ENCODE data around the gene CAPS. TPM values are rescaled to one million over a fixed set of nuclear protein-coding genes. Genes with fewer than 3 reads are reported as not detected.

Gene CAPS
- total RNA-seq, 1 donor from 2014 or later, result 2.2 TPM

- peaks cover 39% of the 10 kb centered on the region for H3F3A ChIP-seq (ENCODE audit: low read depth)
- H3K4me3 Mint-ChIP-seq, result no peak overlapping the region
- no peaks in the 10 kb centered on the region for H3K36me3 ChIP-seq
- H3K27me3 Mint-ChIP-seq (ENCODE audit: insufficient read depth, low read depth), result no peaks in the 10 kb centered on the region
- H3K4me2 ChIP-seq, result peak overlapping the region; percentile 7
- peaks cover 95% of the 10 kb centered on the region for H3K79me2 ChIP-seq (ENCODE audit: low read depth)
- H2AFZ ChIP-seq (replicated peaks), result no peak overlapping the region
- peaks cover 48% of the 10 kb centered on the region for H3K4me1 ChIP-seq
- peak overlapping the region; percentile 40 for H3K27ac Mint-ChIP-seq
- peaks cover 100% of the 10 kb centered on the region for H4K20me1 ChIP-seq (ENCODE audit: low read depth)
- H3K27ac ChIP-seq, result no peak overlapping the region
- no peak overlapping the region for H3K9ac ChIP-seq
- no peaks in the 10 kb centered on the region for H3K27me3 ChIP-seq
- no peak for TF ChIP-seq EZH2 (IDR thresholded peaks at IDR 0.05)
- TF ChIP-seq EZH2phosphoT487 (IDR thresholded peaks at IDR 0.05), result no peak
- TF ChIP-seq CTCF (IDR thresholded peaks at IDR 0.05), result no peak
- peaks cover 5% of the 10 kb centered on the region for H3K36me3 Mint-ChIP-seq
- H3K4me1 Mint-ChIP-seq, result peaks cover 79% of the 10 kb centered on the region
- H3K4me3 ChIP-seq, result no peak overlapping the region
- no peaks in the 10 kb centered on the region for H3K9me3 ChIP-seq (ENCODE audit: low read depth)
- DNase-seq (ENCODE audit: low spot score), result no peak
- no peaks in the 10 kb centered on the region for H3K9me3 Mint-ChIP-seq
These were observed 33.4 kb downstream of the CAPS start for GRCh38 chr19:5947435-5947834.

GRCh38 chr19:5948752-5949564, 34.9 kb downstream of the CAPS start:
- TF ChIP-seq EZH2phosphoT487 (IDR thresholded peaks at IDR 0.05) (no peak), EZH2 (IDR thresholded peaks at IDR 0.05) (no peak), CTCF (IDR thresholded peaks at IDR 0.05) (no peak)
- Histone ChIP-seq H3K27me3 (no peaks in the 10 kb centered on the region), H3K9me3 (ENCODE audit: low read depth) (no peaks in the 10 kb centered on the region), H3K4me1 (peaks cover 63% of the 10 kb centered on the region), H4K20me1 (ENCODE audit: low read depth) (peaks cover 100% of the 10 kb centered on the region), H3K79me2 (ENCODE audit: low read depth) (peaks cover 95% of the 10 kb centered on the region), H3F3A (ENCODE audit: low read depth) (peaks cover 43% of the 10 kb centered on the region), H3K36me3 (no peaks in the 10 kb centered on the region), H2AFZ (replicated peaks) (no peak overlapping the region), H3K4me2 (no peak overlapping the region), H3K27ac (no peak overlapping the region), H3K4me3 (no peak overlapping the region), H3K9ac (no peak overlapping the region)
- Mint-ChIP-seq H3K4me1 (peaks cover 81% of the 10 kb centered on the region), H3K27me3 (ENCODE audit: insufficient read depth, low read depth) (no peaks in the 10 kb centered on the region), H3K27ac (peak overlapping the region; percentile 36), H3K36me3 (peaks cover 5% of the 10 kb centered on the region), H3K4me3 (peak overlapping the region; percentile 62), H3K9me3 (no peaks in the 10 kb centered on the region)
- DNase-seq (ENCODE audit: low spot score), result no peak

- peak overlapping the region; percentile 94 for H3K27ac Mint-ChIP-seq
- Histone ChIP-seq H3F3A (ENCODE audit: low read depth) (peaks cover 43% of the 10 kb centered on the region), H3K27ac (no peak overlapping the region), H3K9ac (no peak overlapping the region), H3K4me1 (peaks cover 72% of the 10 kb centered on the region), H3K4me2 (peak overlapping the region; percentile 75), H3K27me3 (no peaks in the 10 kb centered on the region), H3K4me3 (no peak overlapping the region), H3K36me3 (no peaks in the 10 kb centered on the region), H2AFZ (replicated peaks) (no peak overlapping the region), H3K9me3 (ENCODE audit: low read depth) (no peaks in the 10 kb centered on the region), H4K20me1 (ENCODE audit: low read depth) (peaks cover 100% of the 10 kb centered on the region), H3K79me2 (ENCODE audit: low read depth) (peaks cover 95% of the 10 kb centered on the region)
- H3K4me1 Mint-ChIP-seq, result peaks cover 84% of the 10 kb centered on the region
- H3K9me3 Mint-ChIP-seq, result no peaks in the 10 kb centered on the region
- no peak for TF ChIP-seq EZH2 (IDR thresholded peaks at IDR 0.05)
- no peak for TF ChIP-seq CTCF (IDR thresholded peaks at IDR 0.05)
- no peak for TF ChIP-seq EZH2phosphoT487 (IDR thresholded peaks at IDR 0.05)
- H3K4me3 Mint-ChIP-seq, result no peak overlapping the region
- H3K27me3 Mint-ChIP-seq (ENCODE audit: insufficient read depth, low read depth), result no peaks in the 10 kb centered on the region
- DNase-seq (ENCODE audit: low spot score), result no peak
- peaks cover 5% of the 10 kb centered on the region for H3K36me3 Mint-ChIP-seq
These were observed 35.8 kb downstream of the CAPS start for GRCh38 chr19:5949792-5950305.

Data from neural progenitor cell (in vitro differentiated cells).